GM13976 (cell line): ENCODE data around the gene ITGB5.

Source experiments
- DNase-seq: peaks from one replicate; pipeline ENCODE4 v3.0.0; 2012; ENCODE audit warnings: low spot score
- in situ Hi-C: fragments of 300-500 bp; cut with MboI; formaldehyde crosslinking; loops from one replicate; pipeline ENCODE4 v1.12.0; 2022; ENCODE audit warnings: low sequenced_read_pairs, mixed read lengths, inconsistent platforms; ENCODE audit not compliant: unreplicated experiment
- TF ChIP-seq, protein P1 (sequence below): IDR thresholded peaks from 2 replicates; pipeline ENCODE4 v1.5.1; 2012; ENCODE audit warnings: borderline replicate concordance, mild to moderate bottlenecking; ENCODE audit not compliant: insufficient read depth; ENCODE audit errors: extremely low read depth, missing control alignments, control extremely low read depth

ITGB5 gene

DNA sequence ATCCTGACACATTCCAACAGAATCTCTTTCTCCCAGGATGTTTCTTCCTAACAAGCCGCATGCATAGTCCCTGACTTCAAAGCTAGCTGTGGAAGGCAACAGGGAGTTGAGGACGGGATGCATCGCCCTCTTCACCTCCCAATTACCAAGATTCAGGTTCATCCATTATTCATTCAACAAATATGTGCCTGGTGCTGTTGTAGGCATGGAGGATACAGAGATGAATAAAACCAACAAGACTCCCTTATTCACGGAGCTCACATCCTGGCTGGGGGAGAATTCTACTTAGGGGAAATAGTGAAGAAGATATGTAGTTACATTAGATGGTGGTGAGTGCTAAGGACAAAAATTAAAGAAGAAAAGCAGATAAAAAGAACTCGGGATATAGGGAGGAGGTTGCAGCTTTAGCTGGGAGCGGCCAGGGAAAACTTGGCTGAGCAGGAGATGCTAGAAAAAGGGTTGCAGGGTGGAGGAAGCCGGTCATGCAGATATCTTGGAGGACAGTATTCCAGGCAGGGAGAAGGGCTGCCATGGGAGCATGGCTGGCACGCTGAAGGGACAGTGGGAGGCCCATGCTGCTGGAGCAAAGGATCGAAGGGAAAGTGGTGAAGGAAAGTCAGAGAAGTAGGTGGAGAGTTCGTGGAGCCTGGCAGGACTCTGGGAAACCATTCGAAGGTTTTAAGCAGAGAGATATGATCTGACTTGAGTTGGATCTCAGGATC, 5.0 kb downstream of the ITGB5 start:
- no peak for DNase-seq
- in situ Hi-C loops: no loop called here
- TF ChIP-seq, protein P1, sequence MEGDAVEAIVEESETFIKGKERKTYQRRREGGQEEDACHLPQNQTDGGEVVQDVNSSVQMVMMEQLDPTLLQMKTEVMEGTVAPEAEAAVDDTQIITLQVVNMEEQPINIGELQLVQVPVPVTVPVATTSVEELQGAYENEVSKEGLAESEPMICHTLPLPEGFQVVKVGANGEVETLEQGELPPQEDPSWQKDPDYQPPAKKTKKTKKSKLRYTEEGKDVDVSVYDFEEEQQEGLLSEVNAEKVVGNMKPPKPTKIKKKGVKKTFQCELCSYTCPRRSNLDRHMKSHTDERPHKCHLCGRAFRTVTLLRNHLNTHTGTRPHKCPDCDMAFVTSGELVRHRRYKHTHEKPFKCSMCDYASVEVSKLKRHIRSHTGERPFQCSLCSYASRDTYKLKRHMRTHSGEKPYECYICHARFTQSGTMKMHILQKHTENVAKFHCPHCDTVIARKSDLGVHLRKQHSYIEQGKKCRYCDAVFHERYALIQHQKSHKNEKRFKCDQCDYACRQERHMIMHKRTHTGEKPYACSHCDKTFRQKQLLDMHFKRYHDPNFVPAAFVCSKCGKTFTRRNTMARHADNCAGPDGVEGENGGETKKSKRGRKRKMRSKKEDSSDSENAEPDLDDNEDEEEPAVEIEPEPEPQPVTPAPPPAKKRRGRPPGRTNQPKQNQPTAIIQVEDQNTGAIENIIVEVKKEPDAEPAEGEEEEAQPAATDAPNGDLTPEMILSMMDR: no peak

DNA sequence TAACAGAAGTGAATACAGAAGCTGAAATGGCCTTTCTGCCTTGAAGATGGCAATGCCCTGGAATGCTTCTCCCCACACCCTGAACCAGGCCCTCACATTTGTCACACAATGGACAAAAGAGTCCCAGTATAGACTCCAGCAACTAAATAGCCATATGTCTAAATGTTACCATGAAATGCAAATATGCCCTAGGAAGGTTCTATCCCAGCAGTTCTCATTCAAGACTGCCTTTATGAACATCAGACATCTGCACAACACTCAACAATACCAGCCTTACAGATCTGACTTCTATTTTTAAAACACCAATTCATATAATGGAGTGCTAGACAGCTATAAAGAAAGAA, 7.9 kb downstream of the ITGB5 start:
- in situ Hi-C loops: no loop called here
- DNase-seq: no peak
- TF ChIP-seq, protein P1: no peak

DNA sequence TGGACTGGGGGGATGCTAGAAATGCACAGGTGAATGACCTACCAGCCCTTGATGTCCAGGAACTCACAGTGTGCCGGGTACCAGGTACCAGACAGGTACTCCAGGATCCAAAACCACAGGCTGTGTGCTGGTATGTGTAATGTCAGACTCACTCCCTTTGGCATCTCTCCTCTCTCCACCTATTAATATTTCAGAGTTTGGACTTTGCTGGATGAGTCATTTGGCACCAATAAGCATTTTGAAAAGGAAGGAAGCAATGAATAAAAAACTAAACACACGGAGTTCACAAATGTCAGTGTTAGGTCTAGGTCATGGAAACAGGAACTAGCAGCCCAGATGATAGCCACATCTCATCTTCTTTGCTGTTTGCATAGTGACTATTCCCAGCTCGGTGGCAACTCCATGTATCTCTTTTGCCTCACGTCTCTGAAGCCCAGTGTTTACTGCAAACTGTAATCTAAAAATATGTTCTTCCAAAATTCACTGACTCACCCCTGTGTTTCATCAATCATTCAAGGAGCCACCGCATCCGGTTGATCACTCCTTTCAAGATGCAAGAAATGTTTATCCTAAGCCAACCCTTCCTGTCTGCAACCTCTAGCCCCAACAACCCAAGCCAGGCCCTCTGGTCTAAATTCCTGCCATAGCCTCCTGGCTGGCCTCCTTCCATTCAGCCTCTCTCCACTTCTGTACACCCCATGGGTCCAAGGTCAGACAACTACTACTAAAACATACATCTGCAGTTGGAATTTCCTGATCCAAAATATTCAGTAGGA, 8.4 kb downstream of the ITGB5 start:
- no peak for DNase-seq
- TF ChIP-seq, protein P1: no peak
- in situ Hi-C loops: no loop called here

DNA sequence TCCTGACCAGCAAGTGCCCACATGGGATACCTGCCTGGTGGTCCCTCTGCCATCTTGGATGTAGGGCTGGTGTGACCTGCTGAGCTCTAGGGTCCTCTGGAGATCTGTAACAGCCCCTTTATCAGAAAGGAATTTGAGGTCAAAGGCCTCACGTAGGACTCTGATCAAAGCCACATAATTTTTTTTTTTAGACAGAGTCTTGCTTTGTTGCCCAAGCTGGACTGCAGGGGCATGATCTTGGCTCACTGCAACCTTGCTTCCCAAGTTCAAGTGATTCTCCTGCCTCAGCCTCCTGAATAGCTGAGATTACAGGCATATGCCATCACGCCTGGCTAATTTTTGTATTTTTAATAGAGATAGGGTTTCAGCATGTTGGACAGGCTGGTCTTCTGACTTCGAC, 9.5 kb downstream of the ITGB5 start:
- TF ChIP-seq, protein P1: no peak
- in situ Hi-C loops: no loop called here
- DNase-seq: no peak

DNA sequence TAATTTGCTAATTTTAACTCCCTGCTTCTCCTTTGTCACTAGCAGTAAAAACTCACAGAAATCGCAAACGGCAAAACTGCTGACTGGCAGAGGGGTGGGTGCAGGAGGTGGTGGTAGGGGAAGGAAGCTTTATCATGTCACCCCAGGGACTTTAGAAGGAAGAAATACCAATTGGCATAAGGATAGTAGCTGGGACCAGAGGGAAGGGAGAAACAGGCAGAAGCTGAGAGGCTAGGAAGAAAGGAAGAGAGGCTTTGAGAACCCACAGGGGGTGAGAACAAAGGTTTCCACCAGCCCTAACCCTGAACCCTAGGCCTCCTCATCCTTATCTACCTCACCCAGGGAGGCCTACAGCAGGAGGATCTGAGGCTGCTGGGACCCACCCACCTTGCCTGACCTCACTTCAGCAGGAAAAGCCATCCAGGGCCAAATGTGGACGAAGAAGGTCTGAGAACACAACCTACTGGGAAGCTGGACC, 10.7 kb downstream of the ITGB5 start:
- TF ChIP-seq, protein P1: no peak
- in situ Hi-C loops: no loop called here
- no peak for DNase-seq

DNA sequence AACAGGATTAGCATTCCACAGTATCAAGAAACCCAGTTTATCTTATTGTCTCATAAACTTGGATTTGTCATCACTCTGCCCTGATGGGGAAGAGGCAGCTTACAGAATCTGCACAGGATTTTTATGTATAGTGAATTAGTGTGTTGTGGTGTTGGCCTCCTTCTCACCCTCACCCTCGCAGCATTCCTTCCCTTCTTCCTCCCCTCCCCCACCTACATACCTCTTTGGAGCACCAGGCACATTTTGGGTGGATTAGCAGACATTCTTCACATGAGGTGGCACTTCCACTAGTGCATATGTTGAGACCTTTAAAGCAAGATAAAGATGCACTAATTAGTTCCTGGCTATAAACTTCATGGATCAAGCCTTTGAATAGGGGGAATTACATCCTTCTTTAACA, 13.9 kb downstream of the ITGB5 start:
- in situ Hi-C loops: no loop called here
- no peak for DNase-seq

More for the DNA sequence above, 13.9 kb downstream of the ITGB5 start:
- TF ChIP-seq, protein P1: no peak
